Activated CD8-positive, alpha-beta memory T cell treated with anti-CD3 and anti-CD28 coated beads, Interleukin-2, amount 10 ng/mL, durations not matched to agents 7 days and 5 days (primary cell): Measurements from ENCODE around the gene STXBP1. TPM values are rescaled to one million over a fixed set of nuclear protein-coding genes. Genes with fewer than 3 reads are reported as not detected.

ENCODE experiments used
- ATAC-seq: fragments of 150-1000 bp; cut with Tn5 transposase; one replicate; pipeline ENCODE4 v1.10.0; 2021; ENCODE audit warnings: moderate library complexity
- CTCF ChIA-PET: fragments of 350-600 bp; sonication (Branson Sonifier 250); formaldehyde crosslinking; loops from one replicate; lab custom pipeline; 2021; ENCODE audit warnings: antibody characterized with exemption; lab: Charles Lee
- DNase-seq: peaks from one replicate; pipeline ENCODE4 v3.0.0-alpha.2; 2020
- H3K27ac Mint-ChIP-seq: one replicate; pipeline ENCODE4 v1.8.0; 2021; ENCODE audit warnings: mild to moderate bottlenecking, mixed read lengths
- H3K27me3 Mint-ChIP-seq: one replicate; pipeline ENCODE4 v1.8.0; 2021; ENCODE audit warnings: mixed read lengths
- H3K36me3 Mint-ChIP-seq: one replicate; pipeline ENCODE4 v1.8.0; 2021; ENCODE audit warnings: mild to moderate bottlenecking, mixed read lengths
- H3K4me1 Mint-ChIP-seq: one replicate; pipeline ENCODE4 v1.8.0; 2021; ENCODE audit warnings: mixed read lengths
- H3K4me3 Mint-ChIP-seq: one replicate; pipeline ENCODE4 v1.8.0; 2021; ENCODE audit warnings: mild to moderate bottlenecking, moderate library complexity, mixed read lengths
- H3K9me3 Mint-ChIP-seq: one replicate; pipeline ENCODE4 v1.8.0; 2022; ENCODE audit warnings: low read depth, mixed read lengths
- total RNA-seq, 2 experiments: library from RNA; stranded (reverse); gene quantifications; one replicate each; pipeline ENCODE4 v1.2.3, GENCODE V29; 2021

Gene STXBP1
- total RNA-seq, 2 experiments from 2014 or later = 22.8 to 26.0 TPM

DNA sequence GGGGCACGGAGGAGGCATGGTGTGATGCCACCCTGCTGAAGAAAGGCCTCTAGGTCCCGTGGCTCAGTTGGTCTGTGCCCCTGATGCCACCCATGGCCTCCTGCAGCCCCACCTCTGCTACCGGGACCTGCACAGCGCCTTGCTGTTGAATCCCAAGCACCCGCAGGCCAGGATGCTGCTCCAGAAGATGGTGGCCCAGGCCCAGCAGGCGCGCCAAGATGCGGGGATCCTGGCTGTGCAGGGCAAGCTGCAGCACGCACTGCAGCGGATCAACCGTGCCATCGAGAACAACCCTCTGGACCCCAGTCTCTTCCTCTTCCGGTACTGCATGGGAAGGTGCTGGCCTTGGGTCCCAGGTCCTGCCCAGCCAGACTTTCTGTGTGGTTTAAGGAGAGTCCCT lies 110.9 kb downstream of the STXBP1 start:
- no peaks in the 10 kb centered on the region for H3K9me3 Mint-ChIP-seq
- no peak for DNase-seq
- no peak overlapping the region for H3K27ac Mint-ChIP-seq
- CTCF ChIA-PET = no interaction called here
- H3K4me1 Mint-ChIP-seq = peaks cover 22% of the 10 kb centered on the region
- no peak for ATAC-seq
- H3K27me3 Mint-ChIP-seq = no peaks in the 10 kb centered on the region
- H3K36me3 Mint-ChIP-seq = no peaks in the 10 kb centered on the region
- H3K4me3 Mint-ChIP-seq = no peak overlapping the region

GRCh38 chr9:127723444-127723843 lies 111.4 kb downstream of the STXBP1 start:
- no peak overlapping the region for H3K4me3 Mint-ChIP-seq
- no peaks in the 10 kb centered on the region for H3K36me3 Mint-ChIP-seq
- H3K27ac Mint-ChIP-seq = no peak overlapping the region
- peaks cover 22% of the 10 kb centered on the region for H3K4me1 Mint-ChIP-seq
- ATAC-seq = no peak
- CTCF ChIA-PET = no interaction called here
- DNase-seq = no peak
- no peaks in the 10 kb centered on the region for H3K9me3 Mint-ChIP-seq
- no peaks in the 10 kb centered on the region for H3K27me3 Mint-ChIP-seq

GRCh38 chr9:127724012-127724411 lies 111.9 kb downstream of the STXBP1 start:
- H3K36me3 Mint-ChIP-seq = no peaks in the 10 kb centered on the region
- ATAC-seq (no peak), DNase-seq (no peak)
- no peak overlapping the region for H3K27ac Mint-ChIP-seq
- H3K4me1 Mint-ChIP-seq = peaks cover 22% of the 10 kb centered on the region
- H3K4me3 Mint-ChIP-seq = no peak overlapping the region
- no peaks in the 10 kb centered on the region for H3K27me3 Mint-ChIP-seq
- CTCF ChIA-PET = interaction anchor here (1.2 to 1.6 kb wide), 2 partner anchors 11 to 24 kb away, joined by 3 to 7 read pairs; partner anchors contain the start of gene TOR2A
- H3K9me3 Mint-ChIP-seq = no peaks in the 10 kb centered on the region

DNA sequence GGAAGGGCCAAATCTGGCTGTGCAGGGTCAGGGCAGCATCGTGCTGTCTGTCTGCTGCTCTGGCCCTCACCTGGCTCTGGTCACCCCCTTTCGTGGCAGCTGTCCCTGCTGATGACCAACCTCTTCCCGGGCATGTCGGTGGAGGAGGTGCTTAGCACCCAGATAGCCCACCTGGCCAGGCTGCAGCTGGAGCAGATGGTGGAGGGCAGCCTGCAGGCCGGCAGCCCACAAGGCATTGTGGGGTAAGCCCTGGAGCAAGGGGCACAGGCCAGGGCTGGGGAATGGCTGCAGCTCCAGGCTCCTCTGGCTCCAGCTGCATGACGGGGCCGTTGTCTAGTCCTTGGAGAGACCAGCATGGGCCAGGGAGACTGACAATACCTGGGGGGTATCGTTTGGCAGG lies 114.8 kb downstream of the STXBP1 start:
- Mint-ChIP-seq H3K27ac (no peak overlapping the region), H3K27me3 (no peaks in the 10 kb centered on the region), H3K4me3 (no peak overlapping the region), H3K36me3 (no peaks in the 10 kb centered on the region), H3K4me1 (no peaks in the 10 kb centered on the region), H3K9me3 (no peaks in the 10 kb centered on the region)
- DNase-seq = no peak
- CTCF ChIA-PET = no interaction called here
- ATAC-seq = no peak

- Mint-ChIP-seq H3K4me1 (peaks cover 4% of the 10 kb centered on the region), H3K27ac (no peak overlapping the region), H3K4me3 (no peak overlapping the region), H3K9me3 (no peaks in the 10 kb centered on the region), H3K36me3 (peaks cover 2% of the 10 kb centered on the region), H3K27me3 (no peaks in the 10 kb centered on the region)
- DNase-seq (no peak), ATAC-seq (no peak)
- CTCF ChIA-PET = interaction anchor here (0.7 to 1.8 kb wide), 4 partner anchors 13 to 146 kb away, joined by 3 to 5 read pairs (median 4); partner anchors contain the start of genes PTRH1 and TTC16
Observed at GRCh38 chr9:127728808-127729207, 116.7 kb downstream of the STXBP1 start.

DNA sequence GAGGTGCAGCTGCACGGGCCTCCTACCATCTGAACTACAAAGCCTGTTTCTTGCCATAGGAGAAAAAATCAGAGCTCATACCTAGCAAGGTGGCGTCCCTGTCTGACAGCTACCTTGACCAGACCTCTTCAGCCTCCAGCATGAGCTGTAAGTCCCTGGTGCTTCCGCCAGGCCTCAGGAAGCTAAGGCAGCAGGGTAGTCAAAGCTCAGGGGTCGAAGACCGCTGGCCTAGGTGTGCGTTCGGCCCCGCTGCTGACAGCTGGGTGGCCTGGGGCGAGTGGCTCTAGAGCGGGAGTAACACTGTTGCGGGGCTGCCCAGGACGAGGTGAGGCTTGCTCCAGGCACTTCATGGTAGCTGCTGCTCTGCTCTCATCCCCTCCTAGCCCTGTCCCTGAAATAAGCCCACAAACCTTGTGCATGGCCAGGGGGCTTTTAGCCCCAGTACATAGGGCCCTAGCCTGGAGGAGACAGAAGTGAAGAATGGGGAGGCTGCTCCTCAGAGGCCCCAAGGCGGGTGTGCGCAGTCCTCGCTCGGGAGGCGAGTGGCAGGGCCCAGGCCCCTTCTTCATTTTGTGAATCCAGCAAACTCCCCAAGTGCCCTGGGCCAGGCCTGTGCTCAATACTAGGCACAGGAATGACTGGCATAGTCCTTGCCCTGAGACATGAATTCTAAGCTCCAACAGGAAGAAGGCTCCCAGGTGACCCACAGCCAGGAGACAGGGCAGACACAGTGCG lies 117.6 kb downstream of the STXBP1 start:
- H3K36me3 Mint-ChIP-seq = peaks cover 2% of the 10 kb centered on the region
- H3K9me3 Mint-ChIP-seq = no peaks in the 10 kb centered on the region
- no peak for DNase-seq
- no peak overlapping the region for H3K4me3 Mint-ChIP-seq
- CTCF ChIA-PET = interaction anchor here (0.7 to 1.8 kb wide), 4 partner anchors 14 to 147 kb away, joined by 3 to 5 read pairs (median 4); partner anchors contain the start of genes PTRH1 and TTC16
- peaks cover 12% of the 10 kb centered on the region for H3K4me1 Mint-ChIP-seq
- H3K27me3 Mint-ChIP-seq = no peaks in the 10 kb centered on the region
- no peak overlapping the region for H3K27ac Mint-ChIP-seq
- no peak for ATAC-seq

DNA sequence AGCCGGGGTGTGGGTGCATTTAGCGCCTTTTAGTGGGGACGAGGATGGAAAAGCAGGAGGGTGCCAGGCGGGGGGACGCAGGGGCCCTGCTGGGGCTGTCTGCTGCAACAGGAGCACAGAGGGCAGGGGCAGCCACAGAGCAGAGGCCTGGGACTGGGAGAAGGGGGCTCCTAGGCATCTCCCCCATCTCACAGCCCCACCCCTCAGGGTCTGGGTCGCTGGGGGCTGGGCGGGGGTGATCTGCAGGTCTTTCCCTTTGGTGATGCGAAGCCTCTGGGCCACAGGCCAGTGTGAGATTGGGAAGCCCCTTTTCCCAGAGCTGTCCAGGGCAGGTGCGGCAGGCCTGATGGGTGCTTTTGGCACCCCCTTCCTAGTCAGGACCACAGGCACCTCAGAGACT lies 118.2 kb downstream of the STXBP1 start:
- H3K4me3 Mint-ChIP-seq = no peak overlapping the region
- no peaks in the 10 kb centered on the region for H3K9me3 Mint-ChIP-seq
- DNase-seq (no peak), ATAC-seq (no peak)
- peaks cover 2% of the 10 kb centered on the region for H3K36me3 Mint-ChIP-seq
- H3K4me1 Mint-ChIP-seq = peaks cover 12% of the 10 kb centered on the region
- CTCF ChIA-PET = interaction anchor here (1.0 kb wide), 1 partner anchor 142 kb away, joined by 3 read pairs; no protein-coding TSS in a partner anchor
- no peaks in the 10 kb centered on the region for H3K27me3 Mint-ChIP-seq
- H3K27ac Mint-ChIP-seq = no peak overlapping the region

DNA sequence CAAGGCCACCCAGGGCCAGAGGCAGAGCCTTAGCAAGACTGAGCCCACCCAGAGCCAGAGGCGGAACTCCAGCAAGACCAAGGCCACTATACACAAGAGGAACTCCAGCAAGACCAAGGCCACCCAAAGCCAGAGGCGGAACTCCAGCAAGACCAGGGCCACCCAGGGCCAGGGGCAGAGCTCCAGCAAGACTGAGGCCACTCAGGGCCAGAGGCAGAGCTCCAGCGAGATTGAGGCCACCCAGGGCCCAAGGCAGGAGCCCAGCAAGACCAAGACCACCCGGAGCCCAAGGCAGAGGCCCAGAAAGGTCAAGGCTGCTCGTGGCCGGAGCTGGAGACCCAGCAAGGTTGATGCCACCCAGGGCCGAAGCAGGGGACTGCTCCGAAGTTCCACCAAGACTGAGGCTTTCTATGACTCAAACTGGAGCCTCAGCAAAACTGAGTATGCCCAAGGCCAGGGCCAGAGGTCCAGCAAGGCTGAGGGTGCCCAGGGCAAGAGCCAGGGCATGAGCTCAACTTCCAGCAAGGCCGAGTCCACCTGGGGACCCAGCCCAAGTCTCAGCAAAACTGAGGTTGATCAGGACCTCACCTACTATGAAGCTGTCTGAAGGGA lies 118.8 kb downstream of the STXBP1 start:
- H3K36me3 Mint-ChIP-seq = peaks cover 2% of the 10 kb centered on the region
- no peak overlapping the region for H3K4me3 Mint-ChIP-seq
- no peaks in the 10 kb centered on the region for H3K9me3 Mint-ChIP-seq
- no peak for DNase-seq
- CTCF ChIA-PET = interaction anchor here (1.0 to 1.5 kb wide), 4 partner anchors 141 to 205 kb away, joined by 3 to 8 read pairs (median 4); no protein-coding TSS in a partner anchor
- no peak for ATAC-seq
- no peak overlapping the region for H3K27ac Mint-ChIP-seq
- H3K4me1 Mint-ChIP-seq = peaks cover 19% of the 10 kb centered on the region
- no peaks in the 10 kb centered on the region for H3K27me3 Mint-ChIP-seq

DNA sequence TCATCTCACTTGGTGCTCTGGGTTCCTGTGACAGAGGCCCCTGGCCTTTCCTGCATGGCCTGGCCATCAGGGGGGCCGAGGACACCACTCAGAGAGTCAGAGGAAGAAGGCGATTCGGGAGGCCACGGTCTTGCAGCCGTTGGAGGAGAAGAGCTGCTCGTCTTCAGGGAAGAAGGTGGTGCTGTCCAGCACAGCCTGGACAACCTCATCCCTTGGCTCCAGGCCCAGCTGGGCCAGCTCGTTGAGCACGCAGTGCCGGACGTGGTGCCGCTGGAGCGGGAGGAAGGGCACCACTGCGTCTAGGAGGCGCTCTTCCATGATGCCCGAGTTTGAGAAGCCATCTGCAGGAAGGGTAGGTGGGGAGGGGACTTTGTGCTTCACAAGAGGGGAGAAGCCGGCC lies 119.9 kb downstream of the STXBP1 start:
- Mint-ChIP-seq H3K9me3 (no peaks in the 10 kb centered on the region), H3K4me1 (peaks cover 20% of the 10 kb centered on the region)
- CTCF ChIA-PET = interaction anchor here (1.1 to 3.6 kb wide), 5 partner anchors 25 to 206 kb away, joined by 3 to 45 read pairs (median 5); partner anchors contain the start of gene CFAP157

GRCh38 chr9:127732444-127732843 lies 120.4 kb downstream of the STXBP1 start:
- H3K27me3 Mint-ChIP-seq = no peaks in the 10 kb centered on the region
- no peak for DNase-seq
- no peak overlapping the region for H3K27ac Mint-ChIP-seq
- ATAC-seq = no peak
- no peak overlapping the region for H3K4me3 Mint-ChIP-seq
- H3K4me1 Mint-ChIP-seq = peaks cover 20% of the 10 kb centered on the region
- H3K36me3 Mint-ChIP-seq = peaks cover 3% of the 10 kb centered on the region
- CTCF ChIA-PET = interaction anchor here (1.1 to 5.3 kb wide), 6 partner anchors 26 to 207 kb away, joined by 3 to 86 read pairs (median 4); partner anchors contain the start of genes CDK9 and CFAP157
- H3K9me3 Mint-ChIP-seq = no peaks in the 10 kb centered on the region

More for the DNA sequence above, 119.9 kb downstream of the STXBP1 start:
- Mint-ChIP-seq H3K36me3 (peaks cover 2% of the 10 kb centered on the region), H3K27ac (no peak overlapping the region), H3K27me3 (no peaks in the 10 kb centered on the region), H3K4me3 (no peak overlapping the region)
- no peak for DNase-seq
- ATAC-seq = no peak

DNA sequence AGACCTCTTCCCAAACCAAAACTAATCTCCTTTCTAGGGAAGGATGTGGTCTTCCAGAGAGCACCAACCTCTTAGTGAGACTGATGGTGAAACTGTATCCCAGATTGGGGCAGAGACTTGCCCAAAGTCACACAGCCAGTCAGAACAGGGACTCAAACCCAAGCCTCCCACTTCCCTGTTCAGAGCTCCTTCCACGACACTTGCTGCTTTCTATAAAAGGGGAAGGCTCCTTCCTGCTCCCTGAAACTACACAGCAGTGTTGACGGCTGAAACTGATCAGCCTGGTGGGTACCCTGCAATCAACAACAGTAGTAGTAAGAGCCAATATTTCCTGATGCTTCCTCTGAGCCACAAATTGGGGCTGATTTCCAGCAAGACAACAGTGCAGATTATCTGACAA lies 121.5 kb downstream of the STXBP1 start:
- Mint-ChIP-seq H3K36me3 (peaks cover 9% of the 10 kb centered on the region), H3K4me1 (peaks cover 20% of the 10 kb centered on the region), H3K27me3 (no peaks in the 10 kb centered on the region), H3K9me3 (no peaks in the 10 kb centered on the region), H3K27ac (peak overlapping the region; percentile 79), H3K4me3 (peak overlapping the region; percentile 76)
- DNase-seq = no peak
- ATAC-seq = no peak
- CTCF ChIA-PET = interaction anchor here (1.0 to 5.3 kb wide), 18 partner anchors 11 to 230 kb away, joined by 4 to 86 read pairs (median 23); partner anchors contain the start of genes CDK9, CFAP157, PTRH1 and STXBP1

- no peaks in the 10 kb centered on the region for H3K27me3 Mint-ChIP-seq
- H3K36me3 Mint-ChIP-seq = peaks cover 9% of the 10 kb centered on the region
- DNase-seq = no peak
- H3K4me1 Mint-ChIP-seq = peaks cover 20% of the 10 kb centered on the region
- CTCF ChIA-PET = interaction anchor here (0.6 to 5.3 kb wide), 76 partner anchors 9 to 793 kb away, joined by 3 to 86 read pairs (median 5); partner anchors contain the start of genes CDK9, CFAP157, ENG and PIP5KL1
- peak overlapping the region; percentile 79 for H3K27ac Mint-ChIP-seq
- no peaks in the 10 kb centered on the region for H3K9me3 Mint-ChIP-seq
- ATAC-seq = no peak
- peak overlapping the region; percentile 76 for H3K4me3 Mint-ChIP-seq
Observed at GRCh38 chr9:127734247-127734746, 122.2 kb downstream of the STXBP1 start.
